Jurkat, Clone E6-1 (cell line): ENCODE data around the gene TLL1.
A peak's percentile ranks its signal among the peaks of the same experiment; 100 is the strongest.

Source experiments
- DNase-seq: peaks from one replicate; pipeline ENCODE4 v3.0.0-alpha.2; 2011; ENCODE audit warnings: low read depth, low spot score
- H3K4me3 ChIP-seq: 2 replicates; pipeline ENCODE4 v1.5.1; 2011; ENCODE audit warnings: mild to moderate bottlenecking, low read length, control low read depth, moderate library complexity

TLL1 gene

GRCh38 chr4:165964591-165964990 is 91.6 kb downstream of the TLL1 start:
- no peak for DNase-seq
- H3K4me3 ChIP-seq, result no peak overlapping the region

- no peak overlapping the region for H3K4me3 ChIP-seq
- no peak for DNase-seq
Observed at GRCh38 chr4:165965503-165965902, 92.5 kb downstream of the TLL1 start.

- no peak for DNase-seq
- no peak overlapping the region for H3K4me3 ChIP-seq
Observed at GRCh38 chr4:165966833-165967232, 93.8 kb downstream of the TLL1 start.

- no peak overlapping the region for H3K4me3 ChIP-seq
- no peak for DNase-seq
Observed at GRCh38 chr4:165967486-165967885, 94.4 kb downstream of the TLL1 start.

GRCh38 chr4:165970703-165971420 is 97.8 kb downstream of the TLL1 start:
- no peak for DNase-seq
- no peak overlapping the region for H3K4me3 ChIP-seq

GRCh38 chr4:165971446-165971845 is 98.4 kb downstream of the TLL1 start:
- no peak for DNase-seq
- no peak overlapping the region for H3K4me3 ChIP-seq

- H3K4me3 ChIP-seq, result no peak overlapping the region
- DNase-seq, result no peak
Observed at GRCh38 chr4:165971933-165972332, 98.9 kb downstream of the TLL1 start.

GRCh38 chr4:165972747-165973146 is 99.7 kb downstream of the TLL1 start:
- H3K4me3 ChIP-seq, result no peak overlapping the region
- DNase-seq, result no peak

- no peak overlapping the region for H3K4me3 ChIP-seq
- no peak for DNase-seq
Observed at GRCh38 chr4:165982934-165983333, 109.9 kb downstream of the TLL1 start.

- DNase-seq, result no peak
- H3K4me3 ChIP-seq, result no peak overlapping the region
Observed at GRCh38 chr4:165986956-165987698, 114.1 kb downstream of the TLL1 start.

GRCh38 chr4:165991325-165992180 is 118.5 kb downstream of the TLL1 start:
- no peak for DNase-seq
- H3K4me3 ChIP-seq, result no peak overlapping the region

- no peak overlapping the region for H3K4me3 ChIP-seq
- no peak for DNase-seq
Observed at GRCh38 chr4:165992283-165992682, 119.2 kb downstream of the TLL1 start.

- no peak for DNase-seq
- no peak overlapping the region for H3K4me3 ChIP-seq
Observed at GRCh38 chr4:165994701-165995100, 121.7 kb downstream of the TLL1 start.

GRCh38 chr4:166003811-166004210 is 130.8 kb downstream of the TLL1 start:
- DNase-seq, result no peak
- H3K4me3 ChIP-seq, result no peak overlapping the region

GRCh38 chr4:166006217-166006616 is 133.2 kb downstream of the TLL1 start:
- DNase-seq, result no peak
- H3K4me3 ChIP-seq, result no peak overlapping the region

- H3K4me3 ChIP-seq, result no peak overlapping the region
- no peak for DNase-seq
Observed at GRCh38 chr4:166008510-166008909, 135.5 kb downstream of the TLL1 start.

- H3K4me3 ChIP-seq, result no peak overlapping the region
- DNase-seq, result peak; percentile 32
Observed at GRCh38 chr4:166012129-166013030, 139.3 kb downstream of the TLL1 start.

- H3K4me3 ChIP-seq, result no peak overlapping the region
- no peak for DNase-seq
Observed at GRCh38 chr4:166014411-166014810, 141.4 kb downstream of the TLL1 start.

GRCh38 chr4:166017804-166018203 is 144.8 kb downstream of the TLL1 start:
- no peak for DNase-seq

More at GRCh38 chr4:166017804-166018203, 144.8 kb downstream of the TLL1 start:
- no peak overlapping the region for H3K4me3 ChIP-seq
